SU-DHL-6 (cell line): ENCODE results near the gene RBP3.

Source experiments
- EZH2phosphoT487 ChIP-seq: fragments of 200-600 bp; sonication (generic), shearing (Covaris generic); conservative IDR thresholded peaks from 2 replicates; pipeline ENCODE4 v1.6.1; 2018; ENCODE audit warnings: mild to moderate bottlenecking, antibody characterized with exemption, low read length, moderate library complexity, mixed read lengths
- TF ChIP-seq, protein P1 (sequence below): fragments of 200-600 bp; sonication (generic); IDR thresholded peaks from one replicate; pipeline ENCODE4 v1.5.1; 2017; ENCODE audit warnings: antibody characterized with exemption, mild to moderate bottlenecking, low read length, moderate library complexity; ENCODE audit not compliant: insufficient read depth, poor library complexity, severe bottlenecking

DNA sequence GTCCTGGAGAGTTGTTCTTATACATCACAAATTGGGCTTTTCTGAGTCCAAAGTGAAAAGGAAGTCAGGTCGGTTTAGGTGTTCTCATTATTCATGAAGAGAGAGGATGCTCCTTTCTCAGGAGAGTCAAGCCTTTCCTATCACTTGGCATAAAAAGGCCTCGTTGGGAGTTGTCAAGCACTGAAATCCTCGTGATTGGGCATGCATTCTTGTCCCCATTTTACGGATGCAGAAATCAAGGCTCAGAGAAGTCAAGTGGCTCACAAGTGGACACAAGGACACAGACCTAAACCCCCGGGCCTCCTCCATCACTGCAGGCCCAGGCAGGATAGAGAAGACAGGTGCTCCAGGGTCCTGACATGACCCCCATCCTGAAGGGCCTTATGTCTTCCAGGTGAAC is 8.5 kb downstream of the RBP3 start:
- TF ChIP-seq, protein P1, sequence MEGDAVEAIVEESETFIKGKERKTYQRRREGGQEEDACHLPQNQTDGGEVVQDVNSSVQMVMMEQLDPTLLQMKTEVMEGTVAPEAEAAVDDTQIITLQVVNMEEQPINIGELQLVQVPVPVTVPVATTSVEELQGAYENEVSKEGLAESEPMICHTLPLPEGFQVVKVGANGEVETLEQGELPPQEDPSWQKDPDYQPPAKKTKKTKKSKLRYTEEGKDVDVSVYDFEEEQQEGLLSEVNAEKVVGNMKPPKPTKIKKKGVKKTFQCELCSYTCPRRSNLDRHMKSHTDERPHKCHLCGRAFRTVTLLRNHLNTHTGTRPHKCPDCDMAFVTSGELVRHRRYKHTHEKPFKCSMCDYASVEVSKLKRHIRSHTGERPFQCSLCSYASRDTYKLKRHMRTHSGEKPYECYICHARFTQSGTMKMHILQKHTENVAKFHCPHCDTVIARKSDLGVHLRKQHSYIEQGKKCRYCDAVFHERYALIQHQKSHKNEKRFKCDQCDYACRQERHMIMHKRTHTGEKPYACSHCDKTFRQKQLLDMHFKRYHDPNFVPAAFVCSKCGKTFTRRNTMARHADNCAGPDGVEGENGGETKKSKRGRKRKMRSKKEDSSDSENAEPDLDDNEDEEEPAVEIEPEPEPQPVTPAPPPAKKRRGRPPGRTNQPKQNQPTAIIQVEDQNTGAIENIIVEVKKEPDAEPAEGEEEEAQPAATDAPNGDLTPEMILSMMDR: no peak
- no peak for TF ChIP-seq EZH2phosphoT487
